NCI-H82 treated with DMSO at 0.1 percent for 48 hours (cell line): Measurements from ENCODE around the gene C15orf61.

Experiments used
- DNase-seq: peaks from one replicate; lab custom pipeline; 2025; ENCODE audit not compliant: unreplicated experiment; lab: John Stamatoyannopoulos, UW

The C15orf61 gene

GRCh38 chr15:67512933-67513714, 7.8 kb upstream of the C15orf61 start:
- DNase-seq: no peak

- no peak for DNase-seq
Measured at GRCh38 chr15:67515090-67515489, 5.8 kb upstream of the C15orf61 start.

GRCh38 chr15:67515557-67515956, 5.4 kb upstream of the C15orf61 start:
- no peak for DNase-seq

DNA sequence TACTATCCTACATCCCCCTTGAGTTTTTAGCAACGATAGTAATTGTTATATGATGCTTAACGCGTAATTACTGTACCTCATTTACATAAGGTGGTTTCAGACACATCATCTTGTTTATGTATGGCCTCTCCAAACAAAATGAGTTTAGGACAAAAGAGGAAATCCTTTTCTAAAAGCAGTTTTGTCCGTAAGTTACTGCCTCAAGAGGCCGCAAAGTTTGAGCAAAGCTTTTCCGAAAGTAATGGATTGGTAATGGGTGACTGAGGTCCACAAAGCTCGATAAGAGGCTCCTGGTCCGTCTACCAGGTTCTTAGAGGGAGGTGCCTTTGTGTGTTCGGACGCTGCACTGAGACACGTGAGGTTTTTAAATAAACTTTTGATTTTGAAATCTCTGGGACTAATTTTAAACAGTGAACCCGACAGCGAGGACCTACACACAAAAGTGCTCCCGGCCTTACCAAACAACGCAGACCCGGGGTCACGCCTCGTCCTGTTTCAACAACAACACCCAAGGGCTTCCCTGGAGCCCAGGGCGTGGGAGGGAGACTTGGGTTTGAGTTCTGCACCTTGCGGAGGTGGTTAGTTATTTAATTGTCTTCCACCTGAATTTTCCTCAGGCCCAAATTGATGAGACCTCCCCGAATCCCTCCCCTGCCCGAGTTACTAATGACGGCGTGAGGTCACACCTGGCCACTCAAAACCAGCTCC, 456 bp upstream of the C15orf61 start:
- no peak for DNase-seq

- DNase-seq: peak; percentile 71
Measured at GRCh38 chr15:67521783-67522568, 1.0 kb downstream of the C15orf61 start.

DNA sequence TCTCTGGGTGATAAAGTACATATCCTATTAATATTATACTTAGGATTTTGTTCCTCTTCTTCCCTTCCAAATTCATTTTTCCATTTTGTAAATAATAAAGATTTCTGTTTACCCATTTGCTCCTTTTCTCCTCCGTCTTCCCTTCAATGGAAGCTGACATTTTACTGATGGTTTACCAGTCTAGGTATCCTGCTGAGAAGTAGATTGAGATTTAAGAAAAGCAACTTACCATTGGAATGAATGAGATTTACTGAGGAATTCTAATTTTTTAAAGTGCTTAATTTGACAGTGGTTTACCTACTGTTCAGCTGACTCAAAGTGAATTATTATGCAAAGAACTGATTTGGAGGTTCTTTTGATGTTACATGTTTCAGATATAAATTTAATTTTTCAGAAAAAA, 2.4 kb downstream of the C15orf61 start:
- DNase-seq: no peak

- DNase-seq: no peak
Measured at GRCh38 chr15:67524235-67524634, 3.3 kb downstream of the C15orf61 start.

DNA sequence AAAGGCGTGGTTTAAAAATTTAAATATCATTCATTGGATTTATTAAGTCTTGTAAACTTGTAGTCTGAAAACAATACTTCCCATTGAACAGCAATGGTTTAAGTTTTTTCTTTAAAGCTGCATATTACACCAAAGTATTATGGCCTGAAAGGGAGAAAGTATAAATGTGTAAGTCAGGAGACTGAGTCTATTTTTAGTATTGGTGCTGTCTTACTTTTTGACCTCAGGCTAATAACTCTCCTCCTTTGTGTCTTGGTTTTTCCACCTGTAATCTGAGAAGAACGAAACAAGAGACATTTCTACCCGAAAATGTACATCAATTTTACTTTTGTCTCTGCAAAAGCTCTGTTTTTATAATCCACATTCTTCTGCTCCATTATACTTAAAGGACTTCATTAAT, 7.6 kb downstream of the C15orf61 start:
- no peak for DNase-seq

DNA sequence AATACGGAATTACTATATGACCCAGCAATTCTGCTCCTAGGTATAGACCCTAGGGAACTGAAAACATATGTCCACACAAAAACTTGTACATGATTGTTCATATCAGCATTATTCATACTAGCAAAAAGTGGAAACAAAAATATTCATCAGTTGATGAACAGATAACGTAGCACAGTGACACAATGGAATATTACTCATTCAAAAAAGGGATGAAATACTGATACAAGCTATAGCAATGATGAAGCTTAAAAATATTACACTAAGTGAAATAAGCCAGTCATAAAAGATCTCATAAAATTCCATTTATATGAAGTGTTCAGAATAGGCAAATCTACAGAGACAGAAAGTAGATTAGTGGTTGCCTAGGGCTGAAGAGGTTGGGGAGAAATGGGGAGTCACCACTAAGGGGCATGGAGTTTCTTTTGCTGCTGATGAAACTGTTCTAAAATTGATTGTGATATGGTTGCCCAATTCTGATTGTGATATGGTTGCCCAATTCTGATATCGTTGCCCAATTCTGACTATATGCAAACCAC, 10.5 kb downstream of the C15orf61 start:
- no peak for DNase-seq

GRCh38 chr15:67533873-67534272, 12.9 kb downstream of the C15orf61 start:
- no peak for DNase-seq

DNA sequence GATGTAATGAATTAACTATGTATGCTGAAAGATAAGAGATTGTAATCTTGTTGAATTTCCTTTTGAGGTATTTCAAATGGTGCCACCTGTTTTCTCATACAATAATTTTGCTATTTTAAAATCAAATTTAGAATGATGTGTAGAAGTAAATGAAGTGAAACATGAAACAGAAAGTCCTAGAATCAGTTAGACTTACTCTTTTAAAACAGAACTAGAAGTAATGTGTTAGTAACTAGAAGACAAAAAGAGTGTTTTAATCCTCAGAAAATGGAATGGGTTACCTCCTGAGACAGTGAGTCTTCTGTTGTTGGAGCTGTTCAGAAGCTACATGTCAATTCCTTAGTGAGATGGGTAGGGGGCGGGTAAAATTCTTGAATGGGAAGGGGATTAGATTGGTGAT, 13.4 kb downstream of the C15orf61 start:
- no peak for DNase-seq

DNA sequence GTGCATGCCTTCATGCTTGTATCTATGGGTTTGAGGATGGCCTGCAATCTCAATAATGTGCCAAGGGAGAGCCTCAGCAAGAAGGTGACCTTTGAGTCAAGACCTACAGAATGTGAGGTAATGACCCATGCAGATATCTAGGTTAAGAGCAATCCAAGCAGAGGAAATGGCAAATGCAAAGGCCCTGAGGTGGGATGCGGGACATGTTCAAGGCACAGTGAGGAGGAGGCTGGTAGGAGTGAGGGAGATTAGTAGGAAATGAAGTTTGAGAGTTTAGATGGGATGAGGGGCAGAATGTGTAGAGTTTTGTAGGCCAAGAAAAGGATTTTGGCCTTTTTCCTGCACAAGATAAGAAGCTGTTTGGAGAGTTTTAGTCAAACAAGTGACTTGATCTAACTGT, 16.8 kb downstream of the C15orf61 start:
- DNase-seq: no peak

DNA sequence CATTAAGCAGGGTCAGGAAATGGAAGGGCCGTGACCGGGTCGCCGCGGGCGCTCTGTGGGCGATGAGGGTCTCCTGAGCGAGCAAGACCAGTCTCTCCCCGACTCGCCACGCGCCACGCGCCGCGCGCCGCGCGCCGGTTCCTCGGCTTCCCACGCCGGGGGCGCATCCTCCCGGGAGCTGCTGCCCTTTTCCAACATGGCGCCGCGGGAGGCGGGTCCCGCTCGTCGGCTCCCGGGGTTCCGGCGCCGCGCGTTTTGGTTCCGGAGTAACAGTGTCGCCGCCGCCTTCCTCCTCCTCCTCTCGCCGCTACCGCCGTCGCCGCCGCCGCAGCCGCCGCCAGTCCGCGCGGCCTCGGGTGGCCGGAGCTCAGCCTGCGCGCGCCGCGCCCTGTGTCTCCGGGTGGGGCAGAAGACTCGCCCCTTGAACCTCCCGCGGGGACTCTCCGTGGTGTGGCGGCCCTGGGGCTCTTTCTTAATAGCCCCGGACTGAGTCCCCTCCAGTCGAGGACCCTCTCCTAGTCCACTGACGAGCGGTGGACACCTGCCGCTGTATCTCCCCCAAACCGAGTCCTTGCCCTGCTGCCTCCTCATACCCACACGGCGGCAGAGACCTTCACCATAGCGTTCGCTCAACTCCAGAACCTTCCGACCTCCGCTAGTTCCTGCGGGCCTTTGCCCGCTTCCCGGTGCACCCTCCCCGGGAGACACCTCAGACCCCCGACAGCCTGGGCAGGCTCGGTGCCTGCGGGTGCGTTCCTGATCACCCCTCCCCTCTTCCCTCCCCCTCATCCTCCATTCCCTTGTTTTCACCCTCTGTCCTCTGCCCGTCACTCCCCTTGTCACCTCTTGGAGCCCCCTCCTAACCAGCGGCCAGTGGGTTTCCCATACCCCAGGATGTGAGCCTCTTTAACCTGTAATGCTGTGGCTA, 21.8 kb downstream of the C15orf61 start, which contains the start of gene MAP2K5:
Gene MAP2K5 (plus strand): TSS at position 284 of the 928 bp plus-strand sequence. CDS start 633 bp downstream, at position 917.
- DNase-seq: peak; percentile 47

- no peak for DNase-seq
Measured at GRCh38 chr15:67543348-67543718, 22.4 kb downstream of the C15orf61 start.

DNA sequence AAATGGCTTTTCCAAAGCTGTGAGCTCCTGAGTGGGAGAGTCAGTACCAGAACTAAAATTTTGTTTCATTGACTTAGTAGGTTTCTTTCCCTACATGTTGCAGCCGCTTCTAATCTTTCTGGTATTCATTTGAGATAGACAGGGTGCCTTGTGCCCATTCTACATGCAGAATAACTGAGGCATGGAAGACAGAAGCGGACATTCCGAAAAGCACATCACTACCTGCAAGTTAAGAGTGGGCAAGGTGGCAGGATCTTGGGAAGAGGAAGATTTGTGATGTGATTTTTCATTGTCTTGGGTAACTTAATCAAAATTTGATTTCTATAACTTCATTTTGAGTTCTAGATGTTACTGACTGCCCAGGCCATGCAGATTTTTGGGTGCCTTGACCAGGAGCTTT, 23.5 kb downstream of the C15orf61 start:
- DNase-seq: no peak

DNA sequence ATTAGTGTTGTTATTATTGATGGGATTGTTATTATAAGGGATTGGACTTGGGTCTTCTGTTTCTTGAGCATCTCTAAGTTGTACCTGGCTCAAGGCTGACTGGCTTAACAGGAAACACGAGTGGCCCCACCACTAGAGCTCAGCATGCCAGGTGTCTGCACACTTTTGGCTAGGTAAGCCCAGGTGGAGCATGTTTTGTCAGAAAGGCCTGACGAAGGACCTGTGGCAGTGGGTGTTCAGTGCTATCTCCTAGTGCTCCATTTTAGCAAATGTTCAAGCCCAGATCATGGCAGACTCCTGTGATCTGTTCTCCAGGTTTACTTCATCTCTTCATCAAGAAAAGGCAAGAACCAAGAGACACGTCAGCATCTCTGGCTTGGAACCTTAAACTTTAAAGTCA, 24.9 kb downstream of the C15orf61 start:
- DNase-seq: no peak

- DNase-seq: no peak
Measured at GRCh38 chr15:67547064-67547463, 26.1 kb downstream of the C15orf61 start.

DNA sequence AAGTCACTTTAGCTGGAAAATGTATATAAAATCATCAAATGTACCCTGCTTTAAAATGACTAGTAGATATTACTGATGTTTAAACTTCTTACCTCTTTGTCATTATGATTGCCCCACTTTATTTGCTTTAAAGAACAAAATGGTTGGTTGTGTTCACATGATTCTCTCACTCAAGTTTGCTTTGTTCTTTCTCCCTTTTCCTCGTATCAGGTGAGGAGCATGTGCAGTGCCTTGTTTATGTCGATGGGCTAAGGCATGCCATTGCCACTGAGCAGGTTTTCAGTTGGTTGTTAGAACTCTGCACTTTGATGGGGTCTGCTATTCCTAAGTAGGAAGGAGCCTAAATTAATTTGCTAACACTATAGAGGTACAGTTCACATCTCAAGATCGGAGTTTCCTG, 26.9 kb downstream of the C15orf61 start:
- no peak for DNase-seq

DNA sequence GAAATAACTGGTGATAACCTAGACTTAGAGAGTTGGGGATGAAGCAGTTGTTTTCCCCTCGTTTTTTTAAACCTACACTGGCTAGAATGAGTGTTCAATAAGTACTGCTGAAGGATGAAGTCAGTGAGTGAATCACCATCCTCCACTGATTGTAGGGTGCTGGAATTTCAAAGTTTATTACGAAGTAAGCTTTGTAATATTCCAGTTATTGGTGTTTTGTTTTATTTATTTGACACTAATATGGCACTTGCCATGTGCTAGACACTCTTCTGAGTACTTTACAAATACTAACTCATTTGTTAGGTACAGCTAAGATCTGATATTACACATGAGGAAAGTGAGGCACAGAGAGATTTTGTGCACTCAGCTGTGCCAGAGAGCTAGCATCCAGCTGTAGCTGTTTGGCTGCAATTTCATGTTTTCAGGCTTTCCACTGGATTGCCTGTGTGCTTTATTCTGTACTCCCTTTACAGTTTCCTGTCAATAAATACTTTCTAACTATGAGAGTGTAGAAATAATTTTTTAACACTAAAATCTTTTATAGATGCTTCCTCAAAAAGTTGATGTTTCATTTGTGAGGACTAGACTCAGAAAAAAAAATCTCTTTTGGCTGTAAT, 27.4 kb downstream of the C15orf61 start:
- no peak for DNase-seq
